Fibroblast of skin of left quadriceps (primary cell): ENCODE data around the gene RIMBP2.

Experiments used
- DNase-seq, 2 experiments: peaks; one replicate each; pipeline ENCODE4 v3.0.0-alpha.2; 2013; ENCODE audit warnings: low read depth in 2 of 2

RIMBP2 gene

DNA sequence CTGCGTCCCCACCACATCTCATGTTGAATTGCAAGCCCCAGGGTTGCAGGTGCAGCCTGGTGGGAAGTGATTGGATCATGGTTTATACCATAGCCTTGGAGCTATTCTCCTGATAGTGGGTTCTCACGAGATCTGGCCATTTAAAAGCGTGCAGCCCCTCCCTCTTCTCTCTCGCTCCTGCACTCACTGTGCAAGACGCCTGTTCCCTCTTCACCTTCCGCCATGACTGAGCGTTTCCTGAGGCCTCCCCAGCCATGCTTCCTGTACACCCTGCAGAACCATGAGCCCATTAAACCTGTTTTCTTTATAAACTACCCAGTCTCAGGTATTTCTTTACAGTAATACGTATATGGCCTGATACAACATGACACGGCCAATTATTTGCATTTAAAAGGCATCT is 146.6 kb downstream of the RIMBP2 start:
- DNase-seq = no peak

DNA sequence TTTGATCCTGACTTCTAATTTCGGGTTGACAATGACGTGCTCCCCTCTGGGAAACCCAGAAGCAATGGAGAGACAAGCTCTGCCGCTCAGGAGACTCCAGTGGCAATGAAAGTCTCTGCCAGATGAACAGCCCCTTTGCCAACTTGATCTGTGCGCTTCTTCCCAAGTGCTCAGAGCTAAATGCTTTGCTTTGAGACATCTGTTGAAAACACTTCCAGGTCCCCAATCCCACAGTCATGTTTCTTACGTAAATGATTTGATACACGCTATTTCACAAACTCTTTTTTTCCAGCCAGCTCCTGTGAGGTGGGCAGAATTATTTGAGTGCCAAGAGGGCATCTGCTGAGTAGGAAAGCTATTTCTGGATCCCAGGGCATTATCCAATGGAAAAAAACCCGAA is 147.6 kb downstream of the RIMBP2 start:
- DNase-seq = no peak

DNA sequence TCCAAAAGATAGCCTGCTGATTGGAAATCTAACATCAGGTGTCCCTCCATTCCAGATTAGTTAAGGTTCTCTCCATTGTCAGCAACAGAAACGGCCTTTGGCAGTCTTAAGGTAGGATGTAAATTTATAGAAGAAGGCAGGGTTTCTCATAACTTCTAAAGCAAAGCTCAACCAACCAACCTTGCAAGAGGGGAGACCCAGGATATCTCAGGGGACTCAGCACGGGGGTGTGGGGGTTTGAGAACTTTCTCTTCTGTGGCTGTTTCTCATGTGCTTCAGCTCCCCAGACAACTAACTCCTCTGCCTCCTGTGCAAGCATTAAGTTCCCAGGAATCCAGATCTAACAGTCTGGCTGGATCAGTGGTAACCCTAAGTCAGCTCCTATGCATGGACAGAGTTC is 148.1 kb downstream of the RIMBP2 start:
- DNase-seq = no peak

DNA sequence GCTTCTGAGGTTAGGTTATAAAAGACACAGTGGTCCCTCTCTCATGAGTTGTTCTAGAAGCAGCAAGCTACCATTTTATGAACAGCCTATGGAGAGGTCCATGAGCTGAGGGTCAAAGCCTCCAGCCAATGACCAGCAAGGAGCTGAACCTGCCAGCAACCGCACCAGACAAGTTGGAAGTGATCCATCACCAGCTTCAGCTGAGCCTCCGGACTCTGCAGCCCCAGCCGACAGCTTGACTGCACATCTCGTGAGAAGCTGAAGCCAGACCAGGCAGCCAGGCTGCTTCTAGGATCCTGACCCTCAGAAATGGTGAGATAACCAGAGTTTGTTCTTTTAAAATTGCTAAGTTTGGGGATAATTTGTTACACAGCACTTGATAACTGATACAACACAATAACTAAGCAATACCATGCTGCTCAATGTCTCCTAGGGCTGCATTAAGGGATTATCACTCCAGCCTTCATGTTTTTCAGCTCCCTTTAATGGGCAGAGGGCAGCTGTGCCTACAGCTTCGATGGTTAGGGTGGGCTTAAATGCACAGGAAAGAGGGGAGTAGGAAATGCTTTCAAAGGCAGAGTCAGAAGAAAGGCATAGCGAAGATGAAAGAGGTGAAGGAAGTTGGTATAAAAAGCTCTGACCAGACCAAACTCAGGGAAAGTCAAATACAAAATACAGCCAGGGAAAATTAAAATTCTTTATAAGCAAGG is 149.5 kb downstream of the RIMBP2 start:
- DNase-seq = no peak

DNA sequence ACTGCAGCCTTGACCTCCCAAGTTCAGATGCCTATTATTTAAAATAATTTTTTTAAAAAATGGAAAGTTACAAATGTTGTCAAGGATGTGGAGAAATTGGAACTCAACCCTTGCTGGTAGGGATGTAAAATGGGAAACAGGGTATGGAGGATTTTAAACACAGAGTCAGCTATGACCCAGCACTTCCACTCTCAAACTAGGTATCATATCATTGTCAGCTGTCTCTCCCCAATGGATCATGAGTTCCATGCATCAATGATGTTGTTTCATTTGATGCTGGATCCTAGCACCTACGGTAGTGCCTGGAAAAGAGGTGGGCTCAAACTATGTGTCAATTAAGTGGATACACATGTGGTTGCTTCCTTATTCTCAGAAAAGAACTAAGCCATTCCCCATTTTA is 150.9 kb downstream of the RIMBP2 start:
- no peak for DNase-seq

DNA sequence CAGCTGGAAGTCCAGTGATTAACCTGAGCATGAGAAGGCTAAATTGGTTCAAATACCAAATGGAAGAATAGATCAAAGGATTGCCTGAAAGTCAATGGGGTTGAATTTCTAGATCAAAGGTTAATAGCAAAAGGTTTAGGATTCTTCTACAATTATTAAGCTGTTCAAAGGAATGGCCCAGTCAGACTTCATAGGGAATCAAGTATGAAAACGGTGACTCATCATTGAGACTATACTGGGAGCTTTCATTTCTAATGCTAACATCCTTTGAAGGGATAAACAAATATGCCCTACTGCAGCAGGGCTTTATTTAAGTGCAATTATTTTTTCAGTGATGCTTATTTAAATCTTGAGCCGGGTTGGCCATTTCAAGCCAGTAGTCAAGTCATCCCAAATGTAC is 152.8 kb downstream of the RIMBP2 start:
- DNase-seq = no peak

DNA sequence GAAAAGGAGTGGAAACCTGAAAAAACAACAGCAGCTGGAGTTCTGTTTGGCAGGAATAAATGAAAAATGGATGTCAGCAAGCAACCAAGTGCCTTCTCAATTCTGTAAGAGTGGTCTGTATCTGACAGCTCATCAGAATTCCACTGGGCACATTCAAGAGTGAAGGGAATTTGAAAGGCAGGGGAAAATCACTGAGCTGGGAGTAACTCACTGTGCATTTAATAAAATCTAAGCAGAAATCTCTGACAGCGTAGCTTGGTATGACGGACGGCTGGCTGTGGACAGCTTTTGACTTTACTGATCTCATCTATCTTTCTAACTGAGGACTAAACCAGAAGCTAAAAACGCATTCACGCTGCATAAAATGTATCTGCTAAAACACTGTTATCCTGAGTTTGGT is 153.4 kb downstream of the RIMBP2 start:
- no peak for DNase-seq

DNA sequence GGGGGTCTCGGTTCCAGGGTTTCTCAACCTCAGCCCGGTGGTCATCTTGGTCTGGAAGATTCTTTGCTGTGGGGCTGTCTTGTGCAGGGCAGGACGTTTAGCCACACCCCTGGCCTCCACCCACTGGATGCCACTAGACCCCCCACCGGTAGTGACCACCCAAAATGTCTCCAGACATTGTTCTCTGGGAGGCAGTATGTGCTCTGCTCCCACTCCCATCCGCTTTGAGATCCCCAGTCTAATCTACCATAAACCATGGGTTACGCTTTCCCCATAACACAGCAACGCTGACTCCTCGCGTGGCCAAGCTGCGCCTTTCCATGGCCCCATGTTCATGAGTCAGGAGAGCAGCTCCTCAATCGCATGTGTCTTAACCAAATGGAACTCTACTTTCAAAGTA is 155.8 kb downstream of the RIMBP2 start:
- no peak for DNase-seq

DNA sequence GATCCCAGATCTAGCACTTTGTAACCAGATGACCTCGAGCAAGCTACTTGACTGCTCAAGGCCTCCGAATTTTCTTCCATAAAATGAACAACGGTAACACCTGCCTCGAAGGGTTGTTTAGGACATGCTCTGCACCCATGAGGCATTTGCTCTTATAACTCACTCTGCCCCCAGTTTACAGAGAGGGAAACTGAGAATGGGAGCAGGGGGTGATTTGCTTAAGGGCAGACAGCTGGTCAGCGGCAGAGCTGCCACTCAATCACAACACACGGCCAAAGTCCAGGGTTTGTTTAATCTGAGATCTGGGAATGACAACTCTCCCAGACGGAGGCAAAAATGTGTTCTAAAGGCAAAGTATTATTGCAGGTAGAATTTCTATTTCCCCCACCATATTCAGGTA is 156.3 kb downstream of the RIMBP2 start:
- no peak for DNase-seq

DNA sequence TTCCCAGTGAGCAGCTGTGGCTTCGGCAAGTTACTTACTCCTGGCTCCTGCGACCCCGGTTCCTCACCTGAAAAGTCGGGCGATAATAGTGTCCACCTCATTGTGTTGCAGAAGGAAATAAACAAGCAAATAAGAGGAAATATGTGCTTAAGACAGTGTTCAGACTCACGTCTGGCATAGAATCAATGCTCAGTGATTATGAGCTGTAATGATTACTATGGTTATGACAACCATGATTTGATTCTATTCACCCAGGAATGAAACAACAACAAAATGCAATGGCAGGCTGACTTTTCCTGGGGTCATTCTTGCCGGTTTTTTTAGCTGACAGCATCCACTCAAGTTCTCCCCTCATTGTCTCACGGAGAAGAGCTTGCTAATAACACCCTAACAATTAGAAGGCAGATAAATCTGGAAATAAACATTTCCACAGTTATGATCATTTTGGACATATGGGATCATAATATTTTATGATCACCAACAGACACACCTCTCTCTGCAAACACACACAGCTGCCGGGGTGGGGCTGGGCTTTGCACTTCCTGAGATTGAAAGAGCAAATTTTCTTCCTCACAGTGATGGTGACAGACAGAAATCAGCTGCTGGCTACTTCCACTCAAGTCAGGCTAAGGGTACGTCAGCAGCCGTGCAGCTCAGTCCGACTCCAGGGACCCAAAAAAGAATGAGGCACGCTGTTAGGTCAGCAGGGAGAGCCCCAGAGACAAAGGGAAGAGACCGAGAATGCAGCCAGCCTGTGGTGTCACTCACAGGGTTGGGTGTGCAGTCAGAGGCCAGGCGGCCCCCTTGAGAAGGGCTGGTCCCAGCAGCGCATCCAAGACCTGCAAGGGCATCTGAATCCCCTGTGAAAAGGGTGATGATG is 158.0 kb downstream of the RIMBP2 start:
- no peak for DNase-seq

DNA sequence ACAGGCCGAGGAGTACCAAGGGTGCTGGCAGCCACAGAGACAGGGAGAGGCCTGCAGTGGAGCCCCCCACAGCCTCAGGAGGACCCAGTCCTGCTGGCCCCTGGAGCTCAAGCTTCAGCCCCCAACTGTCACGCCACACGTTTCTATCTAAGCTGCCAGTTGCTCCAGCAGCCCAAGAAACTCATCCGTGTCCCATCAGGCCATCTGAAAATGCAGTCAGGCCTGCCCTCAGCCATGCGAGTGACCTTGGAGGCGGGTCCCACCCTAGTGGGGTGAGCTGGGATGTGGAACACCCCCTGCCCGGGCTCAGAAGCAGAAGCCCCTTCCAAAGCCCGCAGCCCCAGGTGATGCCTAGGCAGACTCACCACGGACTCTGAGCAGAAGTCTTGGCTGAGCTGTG is 158.9 kb downstream of the RIMBP2 start:
- no peak for DNase-seq

DNA sequence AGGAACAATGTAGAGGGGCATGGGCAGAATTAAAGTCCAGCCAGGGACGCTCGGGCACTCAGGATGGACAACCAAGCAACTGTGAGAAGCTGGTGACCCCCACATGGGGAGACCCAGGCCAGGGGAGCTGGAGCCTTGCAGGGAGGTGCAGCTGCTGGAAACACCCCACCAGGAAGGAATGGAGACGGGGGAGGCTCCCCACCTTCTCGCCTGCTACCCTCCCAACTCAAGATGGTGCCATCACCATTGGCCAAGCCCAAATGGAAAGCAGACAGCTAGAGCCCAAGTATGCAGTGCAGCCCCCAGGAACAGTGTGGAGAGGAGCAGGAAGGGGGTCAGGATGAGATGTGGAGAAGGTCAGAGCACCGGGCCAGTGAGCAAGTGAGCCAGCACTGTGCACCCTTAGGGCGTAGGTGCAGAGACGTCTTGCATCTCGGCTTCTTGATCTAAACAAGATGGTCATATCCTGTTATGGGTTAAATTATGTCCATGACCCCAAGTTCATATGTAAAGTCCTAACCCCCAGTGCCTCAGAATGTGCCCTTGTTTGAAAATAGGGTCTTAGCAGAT is 159.5 kb downstream of the RIMBP2 start:
- DNase-seq = no peak

DNA sequence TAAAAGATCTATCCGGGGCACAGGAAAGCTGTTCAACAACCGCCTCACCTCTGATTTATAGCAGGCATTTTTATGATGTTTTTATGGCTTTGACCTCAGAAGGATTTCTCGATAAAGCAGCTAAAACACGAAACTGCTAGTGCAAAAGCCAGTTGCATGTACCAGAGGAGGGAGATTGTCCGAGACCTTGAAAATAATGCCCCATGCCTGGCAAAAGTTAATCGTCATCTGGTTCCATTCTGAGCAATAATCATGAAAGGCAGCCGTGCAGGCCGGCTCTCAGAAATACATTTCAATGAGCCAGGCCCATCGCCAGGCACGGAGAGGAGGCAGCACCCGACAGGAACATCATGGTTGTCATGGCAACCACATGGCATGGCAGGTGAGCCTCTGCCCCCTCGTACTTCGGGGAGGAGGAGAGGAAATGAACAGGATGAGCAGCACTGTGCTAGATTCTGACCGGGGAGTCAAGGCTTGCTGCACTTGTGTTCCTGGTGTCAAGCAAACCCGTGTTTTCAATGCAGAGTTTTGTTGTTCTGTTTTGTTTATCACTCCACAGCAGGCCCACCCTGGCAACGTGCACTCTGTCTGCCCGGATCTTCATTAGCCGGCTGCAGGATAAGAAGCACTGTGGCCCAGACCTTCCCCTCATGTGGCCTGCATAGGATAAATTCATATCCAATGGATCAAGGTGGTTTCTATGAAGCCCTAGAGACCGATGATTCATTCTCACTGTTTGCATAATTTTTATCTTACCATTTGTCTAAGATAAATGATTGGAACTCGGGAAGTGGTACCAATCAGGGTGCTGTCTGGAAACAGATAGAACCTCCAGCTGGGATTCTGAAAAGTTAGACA is 160.2 kb downstream of the RIMBP2 start:
- DNase-seq = no peak

DNA sequence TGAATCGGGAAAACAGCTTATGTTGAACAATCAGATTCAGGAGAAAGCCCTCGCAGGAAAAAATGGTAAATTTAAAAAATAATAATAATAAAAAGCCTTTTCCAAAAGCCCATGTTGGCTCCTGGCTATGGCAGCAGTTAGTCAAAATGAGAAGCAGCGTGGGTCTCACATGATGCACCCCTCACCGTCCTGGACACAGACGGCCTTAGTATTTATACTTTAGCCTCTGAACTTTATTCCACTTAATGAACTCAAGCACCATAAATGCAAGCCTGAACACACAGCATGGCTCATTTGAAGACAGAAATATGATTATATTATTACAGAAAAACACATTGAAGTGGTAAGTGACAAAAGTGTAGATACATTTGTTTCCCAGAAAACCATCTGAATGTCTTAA is 160.9 kb downstream of the RIMBP2 start:
- no peak for DNase-seq

DNA sequence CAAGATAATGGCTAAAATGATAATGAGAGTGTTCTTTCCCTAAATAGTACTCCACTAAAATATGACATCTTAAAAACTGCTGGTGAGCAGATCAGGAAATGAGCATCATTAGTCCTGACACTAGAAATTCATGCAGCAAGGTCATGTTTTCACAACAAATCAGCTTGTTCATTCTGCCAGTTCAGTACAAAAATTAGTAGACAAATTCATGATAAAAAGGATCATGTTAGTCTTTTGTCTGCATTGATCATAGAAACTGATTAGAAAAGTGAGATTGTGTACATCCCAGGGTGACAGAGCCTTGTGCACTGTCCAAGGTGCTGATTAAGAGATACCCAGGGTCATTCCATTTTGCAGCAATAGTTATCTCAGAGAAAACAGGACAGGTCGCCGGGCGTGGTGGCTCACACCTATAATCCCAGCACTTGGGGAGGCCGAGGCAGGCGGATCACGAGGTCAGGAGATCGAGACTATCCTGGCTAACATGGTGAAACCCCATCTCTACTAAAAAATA is 163.6 kb downstream of the RIMBP2 start:
- DNase-seq = no peak

DNA sequence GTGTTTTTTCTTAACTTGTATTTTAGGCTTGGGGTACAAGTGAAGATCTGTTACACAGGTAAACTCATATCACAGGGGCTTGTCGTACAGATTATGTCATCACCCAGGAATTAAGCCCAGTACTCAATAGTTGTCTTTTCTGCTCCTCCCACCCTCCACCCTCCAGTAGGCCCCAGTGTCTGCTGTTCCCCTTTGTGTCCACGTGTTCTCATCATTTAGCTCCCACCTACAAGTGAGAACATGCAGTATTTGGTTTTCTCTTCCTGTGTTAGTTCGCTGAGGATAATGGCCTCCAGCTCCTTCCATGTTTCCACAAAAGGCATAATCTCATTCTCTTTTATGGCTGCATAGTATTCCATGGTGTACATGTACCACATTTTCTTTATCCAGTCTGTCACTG is 166.7 kb downstream of the RIMBP2 start:
- DNase-seq = no peak

DNA sequence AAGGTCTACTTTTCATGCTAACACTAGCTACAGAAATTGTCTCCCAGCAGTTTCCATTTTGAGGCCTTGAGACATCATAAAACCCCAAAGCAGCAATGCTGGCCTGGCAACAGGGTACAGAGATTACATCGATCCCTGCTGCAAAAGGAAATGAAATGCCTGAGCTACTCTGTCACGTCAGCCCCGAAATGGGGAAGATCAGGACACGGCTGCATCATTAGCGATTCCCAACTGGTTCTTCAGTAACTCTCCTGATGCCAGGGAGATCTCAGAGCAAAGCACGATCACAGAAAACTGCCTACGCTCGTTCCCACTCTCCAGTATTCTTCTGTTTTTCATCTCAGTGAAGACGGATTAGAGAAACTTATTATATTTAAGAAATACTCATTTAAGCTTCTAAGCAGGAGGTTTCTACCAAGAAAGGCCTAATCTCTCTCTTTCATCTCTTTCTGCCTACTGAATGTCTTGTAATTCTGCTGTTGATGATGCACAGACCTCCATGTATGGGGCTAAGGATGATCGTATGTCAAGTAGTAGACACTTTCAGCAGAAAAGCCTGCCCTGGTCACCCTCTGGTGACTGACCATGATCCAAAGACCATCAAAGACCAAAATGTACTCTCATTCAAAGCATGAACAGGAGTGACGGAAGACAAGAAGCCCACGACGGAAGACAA is 168.5 kb downstream of the RIMBP2 start:
- DNase-seq = no peak

DNA sequence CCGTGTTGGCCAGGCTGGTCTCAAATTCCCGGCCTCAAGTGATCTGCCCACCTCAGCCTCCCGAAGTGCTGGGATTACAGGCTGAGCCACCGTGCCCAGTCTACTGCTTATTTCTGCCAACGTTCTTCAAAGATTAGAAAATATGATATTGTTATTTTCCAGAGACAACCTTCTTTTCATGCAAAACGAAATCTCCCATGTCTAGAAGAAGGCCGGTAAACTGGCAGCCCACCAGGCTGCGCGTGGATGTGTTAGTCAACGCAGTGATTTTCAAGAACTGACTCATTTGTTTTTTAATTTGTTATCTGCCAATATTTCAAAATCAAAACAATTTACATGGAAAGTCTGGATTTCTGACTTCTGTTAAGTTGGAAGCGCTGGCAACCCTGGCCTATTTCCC is 169.6 kb downstream of the RIMBP2 start:
- DNase-seq = no peak

DNA sequence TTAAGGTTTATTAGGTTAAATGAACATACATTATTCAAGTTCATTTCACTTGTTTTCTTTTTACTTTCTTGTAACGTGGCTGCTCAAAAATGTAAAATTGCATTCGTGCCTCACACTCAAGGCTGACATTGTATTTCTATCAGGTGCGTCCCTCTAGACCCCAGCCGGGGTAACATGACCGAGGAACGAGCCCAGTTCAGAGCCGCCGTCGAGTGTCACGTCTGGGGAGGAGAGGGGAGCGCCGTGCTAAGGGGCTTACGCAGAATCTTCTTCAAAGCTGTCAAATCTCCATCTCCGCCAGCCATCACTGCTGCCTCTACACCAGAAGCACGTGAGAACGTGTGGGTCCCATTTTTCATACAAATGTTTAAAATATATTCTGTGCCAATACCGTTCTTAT is 170.6 kb downstream of the RIMBP2 start:
- no peak for DNase-seq

DNA sequence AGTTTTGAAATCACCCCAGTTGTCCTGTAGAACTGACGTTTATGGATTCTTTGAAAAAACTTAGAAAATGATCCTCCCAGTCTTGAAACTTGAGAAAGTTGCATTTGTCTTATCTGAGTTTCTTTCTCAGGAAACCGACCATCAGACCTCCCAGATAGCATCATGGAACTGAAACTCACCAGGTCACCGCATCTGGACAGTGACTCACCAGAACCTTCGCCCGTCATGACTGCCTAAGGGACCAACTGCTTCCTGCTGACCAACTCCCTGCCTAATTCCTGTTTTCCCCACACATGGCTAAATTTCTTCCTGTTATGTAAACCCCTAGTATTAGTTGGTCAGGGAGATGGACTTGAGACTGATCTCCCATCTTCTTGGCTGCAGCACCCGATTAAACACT is 175.7 kb downstream of the RIMBP2 start:
- no peak for DNase-seq

DNA sequence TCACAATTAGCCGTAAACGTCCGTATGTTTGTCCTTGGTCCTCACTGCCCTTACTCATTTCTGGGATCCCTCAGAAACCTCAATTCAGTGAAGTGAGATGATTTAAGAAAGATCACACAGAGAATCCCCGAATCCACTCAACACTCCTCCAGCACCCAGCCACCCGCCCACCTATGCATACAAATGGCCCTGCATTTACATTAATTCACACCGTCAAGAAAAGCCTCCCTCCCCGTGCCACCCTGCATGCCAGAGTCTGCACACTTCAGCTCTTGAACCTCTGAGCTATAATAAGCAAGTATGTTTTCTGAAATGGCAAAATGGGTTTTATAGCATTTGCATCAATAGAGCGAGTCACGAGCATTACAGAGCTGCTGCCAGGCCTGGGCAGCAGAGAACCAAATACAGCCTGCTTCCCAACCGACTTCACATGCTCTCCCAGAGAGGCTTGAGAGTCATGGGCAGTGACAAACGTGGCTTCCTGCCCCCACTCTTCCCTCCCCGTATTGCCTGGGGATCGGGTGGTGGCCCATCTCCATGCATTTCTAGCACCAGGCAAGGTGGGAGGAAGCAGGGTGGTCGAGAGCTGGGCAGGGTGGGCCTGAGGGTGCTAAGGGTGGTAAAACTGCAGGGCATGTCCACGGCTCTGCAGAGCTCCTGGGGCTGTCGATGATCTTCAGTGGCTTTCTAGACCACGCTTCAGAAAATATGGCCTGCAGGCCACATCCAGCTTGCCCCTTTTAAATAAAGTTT is 177.6 kb downstream of the RIMBP2 start:
- DNase-seq = no peak
